Lower leg skin (tissue), 3 donors: ENCODE data around the gene CFAP43.

Source experiments
- POLR2A ChIP-seq, 2 donors: fragments of 450-650 bp; IDR thresholded peaks; one replicate each; pipeline ENCODE4 v1.6.1; 2016 to 2017; ENCODE audit warnings: antibody characterized with exemption in 2 of 2, mild to moderate bottlenecking in 1 of 2, moderate library complexity in 1 of 2
- TF ChIP-seq, protein P1 (sequence below), 3 donors: fragments of 450-650 bp; IDR thresholded peaks; one replicate each; pipeline ENCODE4 v1.5.1; 2016; ENCODE audit warnings: antibody characterized with exemption in 3 of 3, mild to moderate bottlenecking in 3 of 3, moderate library complexity in 2 of 3

DNA sequence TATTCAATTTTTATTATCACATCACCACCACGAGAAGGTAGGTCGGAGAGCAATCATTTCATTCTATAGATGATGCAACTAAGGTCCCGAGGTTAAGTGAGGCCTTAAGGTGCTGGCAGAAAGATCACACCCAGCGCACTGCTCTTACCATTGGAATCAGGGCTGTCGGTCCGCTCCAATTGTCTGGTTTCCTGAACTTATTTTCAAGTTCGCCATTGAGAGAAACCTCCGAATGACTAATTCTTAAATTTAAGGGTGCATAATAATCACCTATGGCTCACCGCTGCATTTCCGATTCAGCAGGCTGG, 36.2 kb upstream of the CFAP43 start:
- TF ChIP-seq, protein P1, sequence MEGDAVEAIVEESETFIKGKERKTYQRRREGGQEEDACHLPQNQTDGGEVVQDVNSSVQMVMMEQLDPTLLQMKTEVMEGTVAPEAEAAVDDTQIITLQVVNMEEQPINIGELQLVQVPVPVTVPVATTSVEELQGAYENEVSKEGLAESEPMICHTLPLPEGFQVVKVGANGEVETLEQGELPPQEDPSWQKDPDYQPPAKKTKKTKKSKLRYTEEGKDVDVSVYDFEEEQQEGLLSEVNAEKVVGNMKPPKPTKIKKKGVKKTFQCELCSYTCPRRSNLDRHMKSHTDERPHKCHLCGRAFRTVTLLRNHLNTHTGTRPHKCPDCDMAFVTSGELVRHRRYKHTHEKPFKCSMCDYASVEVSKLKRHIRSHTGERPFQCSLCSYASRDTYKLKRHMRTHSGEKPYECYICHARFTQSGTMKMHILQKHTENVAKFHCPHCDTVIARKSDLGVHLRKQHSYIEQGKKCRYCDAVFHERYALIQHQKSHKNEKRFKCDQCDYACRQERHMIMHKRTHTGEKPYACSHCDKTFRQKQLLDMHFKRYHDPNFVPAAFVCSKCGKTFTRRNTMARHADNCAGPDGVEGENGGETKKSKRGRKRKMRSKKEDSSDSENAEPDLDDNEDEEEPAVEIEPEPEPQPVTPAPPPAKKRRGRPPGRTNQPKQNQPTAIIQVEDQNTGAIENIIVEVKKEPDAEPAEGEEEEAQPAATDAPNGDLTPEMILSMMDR (IDR thresholded peaks at IDR 0.05), result no peak
- no peak for TF ChIP-seq POLR2A (IDR thresholded peaks at IDR 0.05)
